NT2/D1 (cell line): Measurements from ENCODE around the gene FGD4.

ENCODE experiments used
- DNase-seq: peaks from one replicate; pipeline ENCODE4 v3.0.0-alpha.2; 2011; ENCODE audit warnings: low read depth, low spot score
- H3K27me3 ChIP-seq: 2 replicates; pipeline ENCODE4 v1.6.0; 2011; ENCODE audit warnings: mild to moderate bottlenecking; ENCODE audit not compliant: insufficient read length, insufficient read depth
- H3K36me3 ChIP-seq: 2 replicates; pipeline ENCODE4 v1.6.1; 2011; ENCODE audit warnings: mild to moderate bottlenecking, low read length, mixed read lengths; ENCODE audit not compliant: insufficient read depth, insufficient read length
- H3K4me1 ChIP-seq: 2 replicates; pipeline ENCODE4 v1.5.1; 2011; ENCODE audit not compliant: insufficient read depth, insufficient read length
- H3K4me3 ChIP-seq: 2 replicates; pipeline ENCODE4 v1.5.1; 2011; ENCODE audit warnings: low read depth; ENCODE audit not compliant: insufficient read length
- H3K9ac ChIP-seq: 2 replicates; pipeline ENCODE4 v1.6.0; 2011; ENCODE audit warnings: low read depth; ENCODE audit not compliant: insufficient read length
- H3K9me3 ChIP-seq: 2 replicates; pipeline ENCODE4 v1.5.1; 2011; ENCODE audit warnings: mild to moderate bottlenecking, low read length; ENCODE audit not compliant: insufficient read depth
- SUZ12 ChIP-seq: IDR thresholded peaks from 2 replicates; pipeline ENCODE4 v1.6.1; 2011; ENCODE audit not compliant: insufficient read length, insufficient read depth; ENCODE audit errors: extremely low read depth
- YY1 ChIP-seq: IDR thresholded peaks from 2 replicates; pipeline ENCODE4 v1.6.1; 2011; ENCODE audit not compliant: insufficient read length, insufficient read depth
- ZNF274 ChIP-seq: IDR thresholded peaks from 2 replicates; pipeline ENCODE4 v1.6.1; 2011; ENCODE audit warnings: mild to moderate bottlenecking, low read depth, low read length

Gene FGD4

GRCh38 chr12:32399370-32400113, at the start of gene FGD4:
Gene FGD4 (plus strand): TSS chr12:32399558.
- TF ChIP-seq SUZ12 (no peak), ZNF274 (no peak), YY1 (no peak)
- Histone ChIP-seq H3K4me1 (peaks cover 3% of the 10 kb centered on the region), H3K36me3 (peaks cover 7% of the 10 kb centered on the region), H3K9ac (peak within 1 kb of the TSS; percentile 97), H3K27me3 (no peaks in the 10 kb centered on the region), H3K9me3 (no peaks in the 10 kb centered on the region), H3K4me3 (peak within 1 kb of the TSS; percentile 97)
- DNase-seq, result peak; percentile 98

- H3K4me3 ChIP-seq, result no peak overlapping the region
- no peak for DNase-seq
- no peak for TF ChIP-seq YY1
- TF ChIP-seq ZNF274, result no peak
- TF ChIP-seq SUZ12, result no peak
- H3K4me1 ChIP-seq, result no peaks in the 10 kb centered on the region
- no peaks in the 10 kb centered on the region for H3K9me3 ChIP-seq
- no peaks in the 10 kb centered on the region for H3K27me3 ChIP-seq
- H3K36me3 ChIP-seq, result no peaks in the 10 kb centered on the region
- H3K9ac ChIP-seq, result no peak overlapping the region
Measured at GRCh38 chr12:32353540-32353939, 45.8 kb upstream of the FGD4 start.

GRCh38 chr12:32357601-32358249, 41.6 kb upstream of the FGD4 start:
- no peak for DNase-seq
- Histone ChIP-seq H3K36me3 (no peaks in the 10 kb centered on the region), H3K27me3 (no peaks in the 10 kb centered on the region), H3K9me3 (no peaks in the 10 kb centered on the region), H3K4me1 (no peaks in the 10 kb centered on the region), H3K4me3 (no peak overlapping the region), H3K9ac (no peak overlapping the region)
- TF ChIP-seq YY1, result no peak
- TF ChIP-seq ZNF274, result no peak
- TF ChIP-seq SUZ12, result no peak

GRCh38 chr12:32360956-32361355, 38.4 kb upstream of the FGD4 start:
- Histone ChIP-seq H3K27me3 (no peaks in the 10 kb centered on the region), H3K9ac (no peak overlapping the region), H3K36me3 (no peaks in the 10 kb centered on the region), H3K4me3 (no peak overlapping the region), H3K4me1 (no peaks in the 10 kb centered on the region), H3K9me3 (no peaks in the 10 kb centered on the region)
- TF ChIP-seq ZNF274 (no peak), SUZ12 (no peak), YY1 (no peak)
- no peak for DNase-seq

GRCh38 chr12:32362892-32363291, 36.5 kb upstream of the FGD4 start:
- no peaks in the 10 kb centered on the region for H3K27me3 ChIP-seq

GRCh38 chr12:32365473-32366064, 33.8 kb upstream of the FGD4 start:
- Histone ChIP-seq H3K4me1 (no peaks in the 10 kb centered on the region), H3K27me3 (no peaks in the 10 kb centered on the region), H3K36me3 (no peaks in the 10 kb centered on the region), H3K4me3 (no peak overlapping the region), H3K9me3 (no peaks in the 10 kb centered on the region), H3K9ac (no peak overlapping the region)
- TF ChIP-seq YY1 (no peak), ZNF274 (no peak), SUZ12 (no peak)
- DNase-seq, result peak; percentile 93

More at GRCh38 chr12:32362892-32363291, 36.5 kb upstream of the FGD4 start:
- Histone ChIP-seq H3K4me3 (no peak overlapping the region), H3K4me1 (no peaks in the 10 kb centered on the region), H3K9me3 (no peaks in the 10 kb centered on the region), H3K9ac (no peak overlapping the region), H3K36me3 (no peaks in the 10 kb centered on the region)
- no peak for DNase-seq
- TF ChIP-seq SUZ12 (no peak), ZNF274 (no peak), YY1 (no peak)

GRCh38 chr12:32366714-32367113, 32.6 kb upstream of the FGD4 start:
- H3K27me3 ChIP-seq, result no peaks in the 10 kb centered on the region
- H3K4me3 ChIP-seq, result no peak overlapping the region
- H3K4me1 ChIP-seq, result no peaks in the 10 kb centered on the region
- DNase-seq, result no peak
- TF ChIP-seq SUZ12, result no peak
- no peaks in the 10 kb centered on the region for H3K9me3 ChIP-seq
- H3K9ac ChIP-seq, result no peak overlapping the region
- no peaks in the 10 kb centered on the region for H3K36me3 ChIP-seq
